IMR-90 (cell line): Measurements from ENCODE around the gene PRDM12. TPM values are rescaled to one million over a fixed set of nuclear protein-coding genes. Genes with fewer than 3 reads are reported as not detected.

Experiments used
- MAZ ChIP-seq: IDR thresholded peaks from 2 replicates; pipeline ENCODE4 v1.6.1; 2012; ENCODE audit warnings: low read depth, mild to moderate bottlenecking, low read length, improper control_type of control experiment, moderate library complexity, borderline replicate concordance
- NFE2L2 ChIP-seq: fragments of 150-350 bp; IDR thresholded peaks from 2 replicates; pipeline ENCODE4 v1.6.1; 2016; ENCODE audit warnings: low read depth, mild to moderate bottlenecking, low read length
- RFX5 ChIP-seq: IDR thresholded peaks from 2 replicates; pipeline ENCODE4 v1.8.0; 2012; ENCODE audit warnings: low read depth, mild to moderate bottlenecking, low read length, moderate library complexity
- polyA plus RNA-seq, 3 experiments: library from polyadenylated mRNA; depleted of rRNA; stranded (reverse); fragments of >200 nt; gene quantifications; 2 replicates each; pipeline ENCODE4 v1.2.3, GENCODE V29; 2012; ENCODE audit warnings: low replicate concordance in 1 of 3
- total RNA-seq: library from RNA; depleted of rRNA; stranded (reverse); fragments of >200 nt; gene quantifications from 2 replicates; pipeline ENCODE4 v1.2.3, GENCODE V29; 2012
- TF ChIP-seq, protein P1 (sequence below): fragments of 150-350 bp; IDR thresholded peaks from 2 replicates; pipeline ENCODE4 v1.6.1; 2016; ENCODE audit warnings: low read depth, mild to moderate bottlenecking, low read length, moderate library complexity, borderline replicate concordance

The PRDM12 gene
- total and polyA plus RNA-seq, 2 of the 4 experiments (the other 2 are of a cell fraction): not detected

DNA sequence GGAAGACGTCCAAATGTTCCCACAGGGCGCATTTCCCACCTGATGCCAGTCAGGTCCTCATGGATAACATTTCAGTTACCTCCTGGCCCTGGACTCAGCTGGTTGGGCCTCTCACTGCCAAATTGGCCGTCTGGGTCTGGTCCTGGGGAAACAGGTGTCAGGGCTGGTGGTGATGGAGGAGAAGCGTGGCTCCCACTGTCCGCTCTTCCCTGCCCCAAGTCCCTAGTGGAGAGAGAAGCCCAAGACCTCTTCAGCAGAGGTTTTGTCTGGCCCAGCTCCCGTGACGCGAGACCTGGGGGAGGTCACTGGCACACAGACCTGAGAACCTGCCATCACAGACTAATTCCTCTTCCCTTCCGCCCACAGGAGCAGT, 27.8 kb upstream of the PRDM12 start (continued):
- TF ChIP-seq, protein P1, sequence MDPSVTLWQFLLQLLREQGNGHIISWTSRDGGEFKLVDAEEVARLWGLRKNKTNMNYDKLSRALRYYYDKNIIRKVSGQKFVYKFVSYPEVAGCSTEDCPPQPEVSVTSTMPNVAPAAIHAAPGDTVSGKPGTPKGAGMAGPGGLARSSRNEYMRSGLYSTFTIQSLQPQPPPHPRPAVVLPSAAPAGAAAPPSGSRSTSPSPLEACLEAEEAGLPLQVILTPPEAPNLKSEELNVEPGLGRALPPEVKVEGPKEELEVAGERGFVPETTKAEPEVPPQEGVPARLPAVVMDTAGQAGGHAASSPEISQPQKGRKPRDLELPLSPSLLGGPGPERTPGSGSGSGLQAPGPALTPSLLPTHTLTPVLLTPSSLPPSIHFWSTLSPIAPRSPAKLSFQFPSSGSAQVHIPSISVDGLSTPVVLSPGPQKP: no peak
- TF ChIP-seq NFE2L2 (no peak), MAZ (no peak), RFX5 (no peak)
